ENCODE results near the gene KLF11. TPM values are rescaled to one million over a fixed set of nuclear protein-coding genes. Genes with fewer than 3 reads are reported as not detected.
A peak's percentile ranks its signal among the peaks of the same experiment; 100 is the strongest.

KLF11 gene
- polyA plus RNA-seq: 5.7 and 7.0 TPM in 2 replicates
- 8.3 and 9.5 TPM in 2 replicates for polyA minus RNA-seq

- H3K4me3 ChIP-seq (ENCODE audit: low read length): peak within 1 kb of the TSS; percentile 63
- TF ChIP-seq CTCF (IDR thresholded peaks at IDR 0.05; ENCODE audit: poor library complexity, severe bottlenecking) (no peak), EP300 (conservative IDR thresholded peaks at IDR 0.05; ENCODE audit: poor library complexity, severe bottlenecking) (no peak), EZH2 (IDR thresholded peaks at IDR 0.05; ENCODE audit: borderline replicate concordance, insufficient read depth, low read length, poor library complexity, severe bottlenecking) (no peak), POLR2AphosphoS5 (IDR thresholded peaks at IDR 0.05) (no peak), MXI1 (conservative IDR thresholded peaks at IDR 0.05; ENCODE audit: poor library complexity, severe bottlenecking) (peak; percentile 72), TAF1 (IDR thresholded peaks at IDR 0.05; ENCODE audit: low read depth) (no peak)
- no peaks in the 10 kb centered on the region for H4K20me1 ChIP-seq (ENCODE audit: insufficient read depth)
- H3K4me2 ChIP-seq (ENCODE audit: low read length): peak within 1 kb of the TSS; percentile 36
- H3K9ac ChIP-seq (ENCODE audit: low read length): peak within 1 kb of the TSS; percentile 75
- no peaks in the 10 kb centered on the region for H3F3A ChIP-seq (ENCODE audit: insufficient read depth, low read length, poor library complexity, severe bottlenecking)
- H3K27ac ChIP-seq (ENCODE audit: low read length): no peak within 1 kb of the TSS
- H3K9me2 ChIP-seq (ENCODE audit: insufficient read depth, low read length): no peaks in the 10 kb centered on the region
- H3K9me3 ChIP-seq (ENCODE audit: low read length): no peaks in the 10 kb centered on the region
- H2AFZ ChIP-seq (ENCODE audit: low read depth, low read length): no peak within 1 kb of the TSS
- no peaks in the 10 kb centered on the region for H3K27me3 ChIP-seq (ENCODE audit: insufficient read depth, low read depth, low read length)
- no peaks in the 10 kb centered on the region for H3K36me3 ChIP-seq (ENCODE audit: insufficient read depth, low read length)
- H3K79me2 ChIP-seq (replicated peaks; ENCODE audit: insufficient read depth, low read length): no peaks in the 10 kb centered on the region
Measured at GRCh38 chr2:10043256-10043905, at the start of gene KLF11. KLF11 (plus strand) TSS chr2:10043550; CDS start chr2:10043717, 167 bp downstream.

GRCh38 chr2:9994462-9994861 is 48.9 kb upstream of the KLF11 start:
- H3K36me3 ChIP-seq (ENCODE audit: insufficient read depth, low read length): peaks cover 6% of the 10 kb centered on the region
- no peaks in the 10 kb centered on the region for H3K27me3 ChIP-seq (ENCODE audit: insufficient read depth, low read depth, low read length)
- no peaks in the 10 kb centered on the region for H3K9me2 ChIP-seq (ENCODE audit: insufficient read depth, low read length)
- no peak overlapping the region for H3K9ac ChIP-seq (ENCODE audit: low read length)
- no peak overlapping the region for H2AFZ ChIP-seq (ENCODE audit: low read depth, low read length)
- H3K27ac ChIP-seq (ENCODE audit: low read length): peak overlapping the region; percentile 3
- no peak overlapping the region for H3K4me3 ChIP-seq (ENCODE audit: low read length)
- H3K79me2 ChIP-seq (replicated peaks; ENCODE audit: insufficient read depth, low read length): no peaks in the 10 kb centered on the region
- H3K9me3 ChIP-seq (ENCODE audit: low read length): no peaks in the 10 kb centered on the region
- no peak overlapping the region for H3K4me2 ChIP-seq (ENCODE audit: low read length)
- no peaks in the 10 kb centered on the region for H4K20me1 ChIP-seq (ENCODE audit: insufficient read depth)
- TF ChIP-seq MXI1 (conservative IDR thresholded peaks at IDR 0.05; ENCODE audit: poor library complexity, severe bottlenecking) (no peak), CTCF (IDR thresholded peaks at IDR 0.05; ENCODE audit: poor library complexity, severe bottlenecking) (no peak), EP300 (conservative IDR thresholded peaks at IDR 0.05; ENCODE audit: poor library complexity, severe bottlenecking) (no peak), TAF1 (IDR thresholded peaks at IDR 0.05; ENCODE audit: low read depth) (no peak), REST (IDR thresholded peaks at IDR 0.05; ENCODE audit: borderline replicate concordance) (no peak), POLR2AphosphoS5 (IDR thresholded peaks at IDR 0.05) (no peak), RAD21 (conservative IDR thresholded peaks at IDR 0.05) (no peak), EZH2 (IDR thresholded peaks at IDR 0.05; ENCODE audit: borderline replicate concordance, insufficient read depth, low read length, poor library complexity, severe bottlenecking) (no peak), SMC3 (conservative IDR thresholded peaks at IDR 0.05; ENCODE audit: poor library complexity) (no peak)
- no peaks in the 10 kb centered on the region for H3F3A ChIP-seq (ENCODE audit: insufficient read depth, low read length, poor library complexity, severe bottlenecking)
